BE2C (cell line): ENCODE results near the gene CXCR3.

Experiments used
- DNase-seq: peaks from one replicate; pipeline ENCODE4 v3.0.0-alpha.2; 2020
- H3K27me3 ChIP-seq: fragments of 250-450 bp; sonication (Bioruptor Pico); 2 replicates; pipeline ENCODE4 v1.5.1; 2020; ENCODE audit warnings: mild to moderate bottlenecking
- H3K36me3 ChIP-seq: fragments of 250-450 bp; sonication (Bioruptor Pico); 2 replicates; pipeline ENCODE4 v1.5.1; 2020; ENCODE audit warnings: mild to moderate bottlenecking
- H3K4me1 ChIP-seq: fragments of 250-450 bp; sonication (Bioruptor Pico); 2 replicates; pipeline ENCODE4 v1.5.1; 2020
- H3K4me3 ChIP-seq: 2 replicates; pipeline ENCODE4 v1.5.1; 2011; ENCODE audit warnings: low read depth, low read length
- H3K9me3 ChIP-seq: fragments of 250-450 bp; sonication (Bioruptor Pico); 2 replicates; pipeline ENCODE4 v1.5.1; 2020
- CTCF ChIP-seq: IDR thresholded peaks from 2 replicates; pipeline ENCODE4 v1.5.1; 2012; ENCODE audit warnings: mild to moderate bottlenecking, low read depth, low read length

Gene CXCR3

GRCh38 chrX:71637848-71638247, 19.5 kb upstream of the CXCR3 start:
- Histone ChIP-seq H3K27me3 (no peaks in the 10 kb centered on the region), H3K36me3 (no peaks in the 10 kb centered on the region), H3K4me3 (no peak overlapping the region), H3K4me1 (no peaks in the 10 kb centered on the region), H3K9me3 (no peaks in the 10 kb centered on the region)
- no peak for TF ChIP-seq CTCF
- no peak for DNase-seq

- no peak for DNase-seq
- no peaks in the 10 kb centered on the region for H3K36me3 ChIP-seq
- no peak overlapping the region for H3K4me3 ChIP-seq
- H3K4me1 ChIP-seq: no peaks in the 10 kb centered on the region
- no peak for TF ChIP-seq CTCF
- no peaks in the 10 kb centered on the region for H3K9me3 ChIP-seq
- H3K27me3 ChIP-seq: no peaks in the 10 kb centered on the region
Observed at GRCh38 chrX:71637253-71637618, 18.9 kb upstream of the CXCR3 start.

- no peaks in the 10 kb centered on the region for H3K9me3 ChIP-seq
- TF ChIP-seq CTCF: no peak
- no peaks in the 10 kb centered on the region for H3K27me3 ChIP-seq
- DNase-seq: no peak
- H3K36me3 ChIP-seq: no peaks in the 10 kb centered on the region
- H3K4me3 ChIP-seq: no peak overlapping the region
- no peaks in the 10 kb centered on the region for H3K4me1 ChIP-seq
Observed at GRCh38 chrX:71636438-71637252, 18.3 kb upstream of the CXCR3 start.

GRCh38 chrX:71634366-71634765, 16.1 kb upstream of the CXCR3 start:
- no peaks in the 10 kb centered on the region for H3K36me3 ChIP-seq
- no peak overlapping the region for H3K4me3 ChIP-seq
- H3K9me3 ChIP-seq: no peaks in the 10 kb centered on the region
- no peak for TF ChIP-seq CTCF
- no peaks in the 10 kb centered on the region for H3K4me1 ChIP-seq
- H3K27me3 ChIP-seq: no peaks in the 10 kb centered on the region
- DNase-seq: no peak

- Histone ChIP-seq H3K4me3 (no peak overlapping the region), H3K9me3 (no peaks in the 10 kb centered on the region), H3K4me1 (no peaks in the 10 kb centered on the region), H3K27me3 (no peaks in the 10 kb centered on the region), H3K36me3 (no peaks in the 10 kb centered on the region)
- DNase-seq: no peak
- TF ChIP-seq CTCF: no peak
Observed at GRCh38 chrX:71632923-71633657, 14.8 kb upstream of the CXCR3 start.

GRCh38 chrX:71629467-71629866, 11.2 kb upstream of the CXCR3 start:
- Histone ChIP-seq H3K36me3 (no peaks in the 10 kb centered on the region), H3K4me1 (no peaks in the 10 kb centered on the region), H3K9me3 (no peaks in the 10 kb centered on the region), H3K27me3 (no peaks in the 10 kb centered on the region), H3K4me3 (no peak overlapping the region)
- TF ChIP-seq CTCF: no peak
- DNase-seq: no peak
